Caco-2 (cell line): ENCODE results near the gene RINT1. TPM values are rescaled to one million over a fixed set of nuclear protein-coding genes. Genes with fewer than 3 reads are reported as not detected.

Source experiments
- BruUV-seq: library from RNA; stranded (reverse); fragments of 400-500 nt; replicated peaks from 2 replicates; lab custom pipeline; 2021; lab: Mats Ljungman, UMichigan
- CTCF ChIA-PET: fragments of 300-600 bp; sonication (Branson Sonifier 250); formaldehyde crosslinking; loops from one replicate; lab custom pipeline; 2022; ENCODE audit warnings: antibody characterized with exemption; lab: Charles Lee
- POLR2A ChIA-PET: fragments of 300-600 bp; sonication (Branson Sonifier 250); formaldehyde crosslinking; loops from one replicate; lab custom pipeline; 2022; ENCODE audit warnings: antibody characterized with exemption; lab: Charles Lee
- DNase-seq, 2 experiments: peaks; one replicate each; pipeline versions ENCODE4 v3.0.0 to v3.0.0-alpha.2; 2020 to 2022
- H3K27me3 ChIP-seq: replicated peaks from 2 replicates; pipeline ENCODE4 v1.6.0; 2011; ENCODE audit warnings: low read length; ENCODE audit not compliant: control insufficient read depth, insufficient read depth
- H3K36me3 ChIP-seq: 2 replicates; pipeline ENCODE4 v1.5.1; 2011; ENCODE audit warnings: low read length; ENCODE audit not compliant: control insufficient read depth, insufficient read depth
- H3K4me1 ChIP-seq: fragments of 250-450 bp; sonication (Bioruptor Pico); 2 replicates; pipeline ENCODE4 v1.5.1; 2020; ENCODE audit warnings: mild to moderate bottlenecking
- H3K4me3 ChIP-seq: 2 replicates; pipeline ENCODE4 v1.5.1; 2011; ENCODE audit warnings: low read depth, mild to moderate bottlenecking, control low read depth, low read length
- H3K9me3 ChIP-seq: fragments of 250-450 bp; sonication (Bioruptor Pico); 2 replicates; pipeline ENCODE4 v1.5.1; 2020; ENCODE audit warnings: mild to moderate bottlenecking, moderate library complexity
- H3K27ac Mint-ChIP-seq: one replicate; pipeline ENCODE4 v1.8.0; 2022; ENCODE audit warnings: mixed read lengths; ENCODE audit not compliant: unreplicated experiment
- H3K27me3 Mint-ChIP-seq: one replicate; pipeline ENCODE4 v1.8.0; 2022; ENCODE audit warnings: mixed read lengths; ENCODE audit not compliant: insufficient read depth, unreplicated experiment
- H3K36me3 Mint-ChIP-seq: one replicate; pipeline ENCODE4 v1.8.0; 2022; ENCODE audit warnings: mild to moderate bottlenecking, mixed read lengths; ENCODE audit not compliant: insufficient read depth, unreplicated experiment
- H3K4me1 Mint-ChIP-seq: one replicate; pipeline ENCODE4 v1.8.0; 2022; ENCODE audit warnings: low read depth, mixed read lengths; ENCODE audit not compliant: unreplicated experiment
- H3K4me3 Mint-ChIP-seq: one replicate; pipeline ENCODE4 v1.8.0; 2022; ENCODE audit warnings: mild to moderate bottlenecking, moderate library complexity, mixed read lengths; ENCODE audit not compliant: unreplicated experiment
- H3K9me3 Mint-ChIP-seq: one replicate; pipeline ENCODE4 v1.8.0; 2022; ENCODE audit warnings: mixed read lengths; ENCODE audit not compliant: unreplicated experiment
- CTCF ChIP-seq, 2 experiments: fragments of 200-600 bp in 1 of 2; IDR thresholded peaks; 1 replicate in 1 of 2; 2 replicates in 1 of 2; pipeline versions ENCODE4 v1.5.1 to v1.8.0; 2011 to 2022; ENCODE audit warnings: antibody characterized with exemption in 1 of 2, control low read depth in 1 of 2, inconsistent platforms in 1 of 2, low read depth in 1 of 2, low read length in 1 of 2, mild to moderate bottlenecking in 1 of 2, moderate library complexity in 1 of 2; ENCODE audit not compliant: insufficient read depth in 1 of 2, severe bottlenecking in 1 of 2, unreplicated experiment in 1 of 2
- intact Hi-C: fragments of 100-400 bp; cut with micrococcal nuclease; formaldehyde crosslinking; loops from one replicate; pipeline ENCODE4 v1.10.0; 2022; ENCODE audit not compliant: unreplicated experiment
- total RNA-seq: library from RNA; stranded (reverse); gene quantifications from 2 replicates; pipeline ENCODE4 v1.2.3, GENCODE V29; 2022

The RINT1 gene
- total RNA-seq, 1 experiment from 2014 or later: 28.0 TPM

DNA sequence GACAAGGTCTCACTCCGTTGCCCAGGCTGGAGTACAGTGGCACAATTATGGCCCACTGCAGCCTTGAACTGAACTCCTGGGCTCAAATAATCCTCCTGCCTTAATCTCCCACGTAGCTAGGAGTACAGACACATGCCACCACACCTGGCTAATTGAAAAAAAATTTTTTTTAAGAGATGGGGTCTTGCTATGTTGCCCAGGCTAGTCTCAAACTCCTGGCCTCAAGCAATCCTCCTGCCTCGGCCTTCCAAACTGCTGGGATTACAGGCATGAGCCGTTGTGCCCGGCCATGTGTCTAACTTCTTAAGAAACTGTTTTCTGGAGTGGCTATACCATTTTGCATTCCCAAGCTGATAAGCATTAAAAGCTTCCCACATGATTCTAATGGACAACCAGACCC, 58.8 kb downstream of the RINT1 start:
- H3K4me3 ChIP-seq: no peak overlapping the region
- BruUV-seq: no TSS peak
- Mint-ChIP-seq H3K36me3 (no peaks in the 10 kb centered on the region), H3K9me3 (no peaks in the 10 kb centered on the region), H3K27me3 (no peaks in the 10 kb centered on the region), H3K4me1 (no peaks in the 10 kb centered on the region), H3K4me3 (no peak overlapping the region), H3K27ac (no peak overlapping the region)
- no peak for DNase-seq
- intact Hi-C loops: no loop called here
- no peaks in the 10 kb centered on the region for H3K27me3 ChIP-seq
- no peak for TF ChIP-seq CTCF (IDR thresholded peaks at IDR 0.05; ENCODE audit: insufficient read depth in 1 of 2, low read depth in 1 of 2, low read length in 1 of 2, severe bottlenecking in 1 of 2, unreplicated experiment in 1 of 2)
- no peaks in the 10 kb centered on the region for H3K9me3 ChIP-seq
- no peaks in the 10 kb centered on the region for H3K36me3 ChIP-seq
- ChIA-PET CTCF (no interaction called here), POLR2A (no interaction called here)
- no peaks in the 10 kb centered on the region for H3K4me1 ChIP-seq

GRCh38 chr7:105591522-105591921, 59.5 kb downstream of the RINT1 start:
- H3K36me3 ChIP-seq: no peaks in the 10 kb centered on the region
- Mint-ChIP-seq H3K27me3 (no peaks in the 10 kb centered on the region), H3K27ac (no peak overlapping the region), H3K4me1 (no peaks in the 10 kb centered on the region), H3K9me3 (no peaks in the 10 kb centered on the region), H3K4me3 (no peak overlapping the region), H3K36me3 (no peaks in the 10 kb centered on the region)
- H3K4me3 ChIP-seq: no peak overlapping the region
- H3K27me3 ChIP-seq: no peaks in the 10 kb centered on the region
- POLR2A ChIA-PET: no interaction called here
- no TSS peak for BruUV-seq
- TF ChIP-seq CTCF (IDR thresholded peaks at IDR 0.05; ENCODE audit: insufficient read depth in 1 of 2, low read depth in 1 of 2, low read length in 1 of 2, severe bottlenecking in 1 of 2, unreplicated experiment in 1 of 2): no peak
- no peaks in the 10 kb centered on the region for H3K4me1 ChIP-seq
- H3K9me3 ChIP-seq: no peaks in the 10 kb centered on the region
- intact Hi-C loops: no loop called here
- no peak for DNase-seq
- CTCF ChIA-PET: interaction anchor here (0.6 to 0.9 kb wide), 2 partner anchors 10 to 67 kb away, joined by 3 read pairs; partner anchors contain the start of gene EFCAB10

GRCh38 chr7:105594034-105594433, 62.0 kb downstream of the RINT1 start:
- no peak overlapping the region for H3K4me3 Mint-ChIP-seq
- no peak for TF ChIP-seq CTCF (IDR thresholded peaks at IDR 0.05; ENCODE audit: insufficient read depth in 1 of 2, low read depth in 1 of 2, low read length in 1 of 2, severe bottlenecking in 1 of 2, unreplicated experiment in 1 of 2)
- no peak overlapping the region for H3K4me3 ChIP-seq
- H3K9me3 Mint-ChIP-seq: no peaks in the 10 kb centered on the region
- H3K4me1 ChIP-seq: no peaks in the 10 kb centered on the region
- ChIA-PET CTCF (interaction anchor here (0.6 kb wide), 1 partner anchor 140 kb away, joined by 3 read pairs; no protein-coding TSS in a partner anchor), POLR2A (no interaction called here)
- no peaks in the 10 kb centered on the region for H3K4me1 Mint-ChIP-seq
- H3K36me3 Mint-ChIP-seq: no peaks in the 10 kb centered on the region
- H3K36me3 ChIP-seq: no peaks in the 10 kb centered on the region
- BruUV-seq: no TSS peak
- intact Hi-C loops: no loop called here
- no peaks in the 10 kb centered on the region for H3K27me3 ChIP-seq
- no peak overlapping the region for H3K27ac Mint-ChIP-seq
- peaks cover 3% of the 10 kb centered on the region for H3K27me3 Mint-ChIP-seq
- no peak for DNase-seq
- 0 out of 2 replicates have a peak, but pooled peaks cover 4% of the 10 kb centered on the region for H3K9me3 ChIP-seq
